Stimulated activated CD4-positive, alpha-beta T cell treated with anti-CD3 and anti-CD28 coated beads, Interleukin-15, amount 100 ng/mL, for 48 hours (primary cell): ENCODE measurements around the gene MYB.

Experiments
- DNase-seq, 2 donors: peaks; one replicate each; pipeline ENCODE4 v3.0.0-alpha.2; 2020; ENCODE audit warnings: low read depth in 2 of 2

MYB gene

DNA sequence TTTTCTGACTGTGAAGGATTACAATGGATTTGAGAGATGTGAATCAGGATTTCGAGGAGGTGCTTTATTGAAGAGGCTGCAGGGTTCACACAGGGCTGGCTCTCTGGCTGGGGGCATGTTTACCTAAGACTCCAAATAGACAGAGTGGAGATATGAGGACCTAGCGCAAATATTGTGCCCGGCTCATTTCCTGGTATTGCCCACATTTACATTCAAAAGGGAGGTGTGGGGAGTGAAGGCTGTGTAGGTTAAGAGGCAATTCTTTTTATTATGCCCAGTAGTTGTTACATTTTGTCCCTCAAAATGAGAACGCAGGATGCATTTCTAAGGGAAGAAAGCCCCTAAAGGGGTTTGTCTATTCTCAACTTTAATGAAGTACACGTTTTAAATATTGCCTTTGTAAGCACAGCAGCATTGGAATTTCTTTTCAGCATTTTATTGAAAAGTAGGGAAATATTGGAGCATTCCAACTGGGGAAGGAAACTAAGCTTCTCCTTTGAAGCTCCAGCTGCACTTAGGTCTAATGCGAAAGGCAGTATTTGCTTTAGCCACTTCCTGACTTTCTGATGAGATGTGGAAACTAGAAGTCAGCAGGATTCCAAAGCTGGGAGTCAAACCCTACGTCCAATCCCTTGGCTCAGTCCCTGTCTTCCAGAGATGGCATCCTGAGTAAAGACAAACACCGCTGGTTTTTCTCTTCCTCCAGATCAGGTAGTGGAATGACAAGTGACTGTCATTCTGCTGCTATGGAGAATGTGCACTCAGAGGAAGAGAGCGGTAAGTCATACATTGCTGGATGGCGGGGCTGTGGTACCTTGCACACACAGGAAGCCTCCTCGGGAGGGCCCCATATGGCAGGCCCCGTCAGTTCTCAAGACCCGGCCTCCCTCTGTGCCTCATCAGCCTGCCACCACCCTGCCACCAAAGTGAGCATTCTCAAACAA lies 70.7 kb downstream of the MYB start:
- no peak for DNase-seq

DNA sequence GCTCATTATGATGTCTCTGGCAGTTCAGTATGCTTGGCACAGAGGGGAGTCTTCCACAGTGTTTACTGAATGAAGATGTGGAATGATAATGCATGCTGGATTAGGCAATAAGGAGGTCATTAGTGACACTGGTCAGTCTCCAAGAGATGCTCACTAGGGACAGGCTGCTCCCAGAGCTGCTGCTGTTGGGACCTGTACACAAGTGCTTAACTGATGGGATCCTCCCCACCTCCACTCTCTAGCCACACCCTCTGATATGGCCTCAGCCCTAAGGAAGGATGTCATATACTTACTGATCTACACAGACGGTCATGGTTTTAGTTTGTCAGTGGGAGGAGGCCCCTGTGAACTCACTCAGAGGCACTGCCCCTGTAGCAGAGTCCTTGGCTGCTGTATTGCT lies 73.4 kb downstream of the MYB start:
- no peak for DNase-seq

DNA sequence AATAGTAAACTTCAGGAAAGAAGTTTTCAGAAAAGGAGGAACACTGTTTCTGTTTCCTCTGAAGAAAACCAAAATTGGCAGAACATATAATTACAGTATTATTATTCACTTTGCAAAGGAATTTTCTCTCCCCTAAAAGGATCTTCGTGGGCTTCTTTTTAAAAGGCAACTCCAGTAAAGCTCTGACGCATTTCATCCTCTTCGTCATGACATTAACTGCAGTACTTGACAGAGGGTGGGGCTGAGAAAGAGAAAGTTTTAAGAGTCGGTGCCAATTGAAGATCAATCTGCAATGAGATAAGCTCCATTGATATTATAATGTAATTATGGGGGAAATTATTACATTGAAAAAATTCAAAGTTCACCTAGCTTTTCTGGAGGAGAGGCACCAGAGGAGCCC lies 75.8 kb downstream of the MYB start:
- no peak for DNase-seq

DNA sequence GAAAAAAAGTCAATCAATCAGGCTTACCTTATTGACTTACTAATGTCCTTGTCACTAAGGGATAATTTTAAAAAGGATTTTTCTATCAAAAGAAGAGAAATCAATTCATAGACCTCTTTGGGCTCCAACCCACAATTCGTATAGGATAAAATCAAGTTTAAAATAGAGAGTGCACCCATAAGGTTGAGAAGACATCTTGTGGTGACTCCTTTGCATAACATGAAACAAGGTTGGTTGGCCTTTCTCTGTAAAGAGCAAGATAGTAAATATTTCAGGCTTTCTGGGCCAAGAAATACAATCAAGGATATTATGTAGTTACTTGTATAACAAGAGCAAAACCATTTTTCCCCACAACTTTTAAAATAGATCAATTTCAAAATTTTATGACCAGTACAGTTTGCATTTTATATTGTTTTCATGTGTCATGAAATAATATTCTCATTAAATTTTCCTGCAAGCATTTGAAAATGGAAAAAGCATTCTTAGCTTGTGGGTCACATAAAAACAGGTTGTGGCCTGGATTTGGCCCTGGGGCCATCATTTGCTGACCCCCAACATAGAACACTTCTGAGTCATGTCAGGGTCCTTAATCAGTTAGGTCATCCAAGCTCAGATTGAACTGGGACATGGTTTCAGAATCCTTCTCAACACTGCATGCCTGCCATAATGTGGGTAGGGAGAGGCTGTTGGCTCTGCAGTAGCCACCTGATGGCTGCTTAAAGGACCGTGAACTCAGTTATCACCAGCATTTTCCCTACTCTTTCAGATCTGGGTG lies 76.7 kb downstream of the MYB start:
- DNase-seq, result no peak

DNA sequence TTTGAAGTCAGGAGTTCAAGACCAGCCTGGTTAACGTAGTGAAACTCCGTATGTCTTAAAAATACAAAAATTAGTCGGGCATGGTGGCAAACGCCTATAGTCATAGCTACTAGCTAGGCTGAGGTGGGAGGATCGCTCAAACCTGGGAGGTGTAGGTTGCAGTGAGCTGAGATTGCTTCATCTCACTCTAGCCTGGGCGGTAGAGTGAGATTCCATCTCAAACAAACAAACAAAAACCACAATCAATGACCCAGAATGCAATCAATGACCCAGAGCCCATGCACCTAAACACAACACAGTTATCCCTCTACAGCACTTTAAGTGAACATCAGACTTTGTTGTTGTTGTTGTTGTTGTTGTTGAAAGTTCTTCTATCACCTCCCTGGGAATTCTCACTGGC lies 77.9 kb downstream of the MYB start:
- DNase-seq, result no peak

DNA sequence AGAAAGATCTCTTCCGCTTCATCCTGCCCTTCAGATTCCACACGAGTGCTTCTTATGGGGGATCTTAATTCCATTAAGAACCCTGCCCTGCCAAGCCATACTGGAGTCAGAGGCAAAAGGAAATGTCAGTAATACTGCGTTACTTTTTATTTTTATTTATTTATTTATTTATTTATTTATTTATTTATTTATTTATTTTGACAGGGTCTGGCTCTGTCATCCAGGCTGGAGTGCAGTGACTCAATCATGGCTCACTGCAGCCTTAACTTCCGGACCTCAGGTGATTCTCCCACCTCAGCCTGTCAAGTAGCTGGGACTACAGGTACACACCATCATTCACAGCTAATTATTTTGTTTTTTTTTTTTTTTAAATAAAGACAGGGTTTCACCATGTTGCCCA lies 79.5 kb downstream of the MYB start:
- no peak for DNase-seq

DNA sequence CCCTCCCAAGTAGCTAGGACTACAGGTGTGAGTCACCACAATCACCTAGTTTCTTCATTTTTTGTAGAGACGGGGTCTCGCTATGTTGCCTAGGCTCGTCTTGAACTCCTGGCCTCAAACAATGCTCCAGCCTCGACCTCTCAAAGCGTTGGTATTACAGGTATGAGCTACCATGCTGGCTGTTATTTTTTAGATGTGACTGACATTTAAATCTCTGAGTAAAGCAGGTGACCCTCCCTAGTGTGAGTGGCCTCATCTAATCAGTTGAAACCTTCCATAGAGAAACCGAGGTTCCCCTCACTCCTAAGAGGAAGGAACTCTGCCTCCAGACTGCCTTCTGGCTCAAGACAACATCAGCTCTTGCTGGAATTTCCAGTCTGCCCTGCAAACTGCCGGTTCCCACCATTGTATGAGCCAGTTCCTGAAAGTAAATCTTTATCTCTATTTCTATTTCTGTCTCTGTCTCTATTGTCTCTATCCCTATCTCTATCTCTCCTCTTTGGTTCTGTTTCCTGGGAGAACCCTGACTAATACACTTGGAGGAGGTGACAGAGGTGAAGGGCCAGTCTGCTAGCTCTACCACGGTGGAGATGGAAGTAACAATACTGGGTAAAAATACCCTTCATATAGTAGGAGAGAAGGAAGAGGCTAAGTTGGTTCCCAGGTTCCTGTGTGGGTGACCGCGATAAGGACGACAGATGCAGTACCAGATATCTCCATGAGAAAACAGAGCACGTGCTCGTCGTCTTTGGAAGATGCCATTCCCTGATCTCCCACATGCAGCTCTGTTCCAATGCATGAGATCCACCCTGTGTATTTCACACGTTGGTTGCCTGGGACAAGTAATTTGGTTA lies 81.0 kb downstream of the MYB start:
- DNase-seq, result no peak

DNA sequence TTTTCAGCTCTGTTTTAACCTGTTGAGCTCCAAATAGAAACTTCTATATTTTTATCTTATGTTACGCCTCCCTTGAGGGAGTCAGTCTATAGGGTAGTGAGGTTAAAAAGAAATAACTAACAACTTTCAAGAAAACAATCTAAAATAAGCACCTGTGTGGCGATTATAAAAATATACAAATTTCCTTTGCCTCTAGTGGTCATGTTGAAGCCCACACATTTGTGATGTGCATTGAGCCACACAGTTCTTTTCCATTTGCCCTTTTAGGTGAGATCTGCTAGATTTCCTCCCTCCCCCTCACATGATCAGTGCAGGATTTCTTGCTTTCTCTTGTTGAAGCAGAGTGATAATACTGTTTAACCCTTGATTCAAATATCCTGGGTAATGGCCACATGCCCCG lies 84.2 kb downstream of the MYB start:
- no peak for DNase-seq

DNA sequence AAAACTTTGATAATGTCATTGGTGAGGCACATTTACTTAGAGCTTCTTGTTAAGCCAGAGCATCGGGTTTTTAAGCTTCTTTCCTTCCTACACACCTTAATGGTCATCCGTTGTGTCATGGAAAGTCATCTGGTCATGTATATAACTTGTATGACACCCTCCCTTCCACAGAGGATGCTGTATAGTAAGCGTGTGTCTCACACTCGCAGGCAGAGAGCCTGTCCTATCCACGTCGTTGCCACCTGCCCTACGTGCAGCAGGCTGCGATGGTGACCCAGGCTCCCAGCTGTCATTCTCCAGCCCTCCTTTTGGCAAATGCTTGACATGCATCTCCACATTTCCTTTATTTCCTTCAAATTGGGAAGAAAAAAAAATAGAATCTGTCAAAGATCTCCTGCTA lies 85.6 kb downstream of the MYB start:
- no peak for DNase-seq

DNA sequence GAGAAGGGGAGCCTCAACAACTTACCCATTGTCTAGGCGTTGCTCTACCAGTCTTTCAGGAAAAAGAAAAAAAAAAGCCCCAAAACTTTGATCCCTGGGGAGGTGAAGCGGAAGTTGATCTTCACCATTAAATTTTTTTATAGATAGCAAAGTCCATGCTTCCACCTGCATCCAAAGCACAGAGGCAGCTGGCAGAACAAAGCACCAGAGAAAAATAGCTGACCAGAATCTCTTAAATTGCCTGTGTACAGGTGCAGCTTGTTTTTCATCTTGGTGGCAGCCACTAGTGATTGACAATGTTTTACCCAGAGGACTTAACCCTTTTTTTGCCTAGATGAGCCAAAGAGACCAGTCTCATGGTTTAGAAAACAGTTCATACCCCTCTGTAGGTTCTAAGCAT lies 86.0 kb downstream of the MYB start:
- no peak for DNase-seq

DNA sequence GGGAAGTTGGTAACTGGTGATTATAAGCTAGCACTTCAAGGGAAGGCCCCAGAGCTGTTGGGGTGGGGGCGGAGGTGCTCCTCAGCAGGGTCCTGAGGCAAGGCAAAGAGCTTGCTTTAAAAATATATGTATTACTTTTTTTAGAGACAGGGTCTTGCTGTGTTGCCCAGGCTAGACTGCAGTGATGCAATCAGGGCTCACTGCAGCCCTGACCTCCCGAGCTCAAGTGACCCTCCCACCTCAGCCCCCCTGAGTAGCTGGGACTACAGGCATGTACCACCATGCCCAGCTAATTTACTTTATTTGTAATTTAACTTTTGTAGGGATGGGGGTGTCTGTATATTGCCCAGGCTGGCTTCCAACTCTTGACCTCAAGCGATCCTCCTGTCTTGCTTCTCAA lies 87.2 kb downstream of the MYB start:
- no peak for DNase-seq

DNA sequence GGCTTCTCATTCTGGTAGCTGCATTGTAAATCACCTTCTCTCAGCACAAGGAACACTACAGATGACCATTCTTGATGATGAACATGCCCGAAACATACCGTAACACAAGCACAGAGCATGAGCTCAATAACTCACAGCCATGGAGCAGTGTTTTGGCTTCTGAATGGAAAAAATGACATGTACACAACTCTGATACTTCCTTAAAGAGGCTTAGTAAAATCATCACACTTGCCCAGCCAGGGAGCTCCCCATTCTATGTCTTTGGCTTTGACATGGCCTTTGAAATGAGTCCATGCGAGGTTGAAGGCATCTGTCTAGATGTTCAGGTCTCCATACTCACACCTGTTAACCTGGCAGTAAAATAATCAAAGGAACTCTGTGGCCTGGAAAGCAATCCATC lies 87.6 kb downstream of the MYB start:
- no peak for DNase-seq
